Endodermal cell (in vitro differentiated cells): ENCODE data around the gene SENP2. TPM values are rescaled to one million over a fixed set of nuclear protein-coding genes. Genes with fewer than 3 reads are reported as not detected.

Source experiments
- DNase-seq: peaks from one replicate; pipeline ENCODE4 v3.0.0-alpha.2; 2017
- H3K27ac ChIP-seq: 2 replicates; pipeline ENCODE4 v1.5.1; 2013; ENCODE audit warnings: mild to moderate bottlenecking, low read depth, low read length, moderate library complexity
- H3K27me3 ChIP-seq: 2 replicates; pipeline ENCODE4 v1.6.1; 2013; ENCODE audit warnings: mild to moderate bottlenecking, low read length, moderate library complexity; ENCODE audit not compliant: insufficient read depth, control insufficient read depth, poor library complexity, severe bottlenecking
- H3K36me3 ChIP-seq: 2 replicates; pipeline ENCODE4 v1.7.0; 2013; ENCODE audit warnings: mild to moderate bottlenecking, low read length, moderate library complexity; ENCODE audit not compliant: control insufficient read depth, insufficient read depth
- H3K4me1 ChIP-seq: one replicate; pipeline ENCODE4 v1.7.0; 2013; ENCODE audit warnings: low read length; ENCODE audit not compliant: control insufficient read depth, insufficient read depth
- H3K4me3 ChIP-seq: 2 replicates; pipeline ENCODE4 v1.5.1; 2013; ENCODE audit warnings: mild to moderate bottlenecking, low read length, moderate library complexity
- H3K9ac ChIP-seq: 2 replicates; pipeline ENCODE4 v1.6.1; 2013; ENCODE audit warnings: mild to moderate bottlenecking, low read length, moderate library complexity; ENCODE audit not compliant: poor library complexity, severe bottlenecking; ENCODE audit errors: extremely low read depth
- H3K9me3 ChIP-seq: 2 replicates; pipeline ENCODE4 v1.6.1; 2013; ENCODE audit warnings: mild to moderate bottlenecking, low read length, moderate library complexity; ENCODE audit not compliant: control insufficient read depth
- H3K27ac Mint-ChIP-seq: 2 replicates; pipeline ENCODE4 v1.8.0; 2020; ENCODE audit warnings: mixed read lengths
- H3K27me3 Mint-ChIP-seq: 2 replicates; pipeline ENCODE4 v1.8.0; 2021; ENCODE audit warnings: mild to moderate bottlenecking, mixed read lengths; ENCODE audit not compliant: insufficient read depth
- H3K36me3 Mint-ChIP-seq: 2 replicates; pipeline ENCODE4 v1.8.0; 2020; ENCODE audit warnings: low read depth, mixed read lengths
- H3K4me1 Mint-ChIP-seq: 2 replicates; pipeline ENCODE4 v1.8.0; 2020; ENCODE audit warnings: mixed read lengths
- H3K4me3 Mint-ChIP-seq: 2 replicates; pipeline ENCODE4 v1.8.0; 2020; ENCODE audit warnings: mild to moderate bottlenecking, moderate library complexity, mixed read lengths
- H3K9me3 Mint-ChIP-seq: 2 replicates; pipeline ENCODE4 v1.8.0; 2020; ENCODE audit warnings: mild to moderate bottlenecking, mixed read lengths
- WGBS, 2 experiments: methylation state at CpG; one replicate each; pipeline versions ENCODE4 v1.1.5 to v1.1.7; 2013; ENCODE audit warnings: missing lambda C conversion rate in 2 of 2, mixed read lengths in 1 of 2; ENCODE audit not compliant: insufficient coverage in 1 of 2, insufficient read length in 1 of 2; 5-methylcytosine and 5-hydroxymethylcytosine counted together
- total RNA-seq, 2 donors: library from RNA; stranded (reverse); fragmentation: NEBNext Ultra II Directional in 1 of 2; extraction: Animal tissue kit (Norgen Biotek cat#: 25700) in 1 of 2; gene quantifications; 2 replicates in 1 of 2; 3 replicates in 1 of 2; pipeline ENCODE4 v1.2.1, GENCODE V29; 2021
- TF ChIP-seq, protein P1 (sequence below): fragments of 200-600 bp; sonication (generic); conservative IDR thresholded peaks from 2 replicates; pipeline ENCODE4 v1.5.0; 2021; ENCODE audit warnings: antibody characterized with exemption, mild to moderate bottlenecking

The SENP2 gene
- total RNA-seq, 2 donors from 2014 or later: 44.6 to 46.4 TPM

DNA sequence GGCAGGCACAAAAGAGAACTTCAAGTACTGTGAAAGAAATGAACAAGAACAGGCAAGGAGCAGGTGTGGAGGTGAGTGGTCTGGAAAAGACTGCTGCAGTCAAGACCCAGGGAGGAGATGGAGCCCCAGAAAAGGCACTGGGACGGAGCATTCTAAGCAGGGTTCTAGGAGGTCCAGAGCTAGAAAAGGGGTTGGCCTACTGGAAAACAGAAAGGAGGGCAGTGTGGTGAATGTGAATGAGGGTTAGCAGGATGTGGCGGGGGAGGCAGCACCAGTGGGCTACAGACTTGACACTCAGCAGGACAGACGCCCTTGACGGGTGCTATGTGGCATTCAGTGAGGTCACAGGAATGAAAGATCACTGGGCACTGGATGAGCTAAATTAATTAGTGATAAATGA is 75.7 kb downstream of the SENP2 start:
- Mint-ChIP-seq H3K4me3 (no peak overlapping the region), H3K27me3 (no peaks in the 10 kb centered on the region)
- no peaks in the 10 kb centered on the region for H3K27me3 ChIP-seq

DNA sequence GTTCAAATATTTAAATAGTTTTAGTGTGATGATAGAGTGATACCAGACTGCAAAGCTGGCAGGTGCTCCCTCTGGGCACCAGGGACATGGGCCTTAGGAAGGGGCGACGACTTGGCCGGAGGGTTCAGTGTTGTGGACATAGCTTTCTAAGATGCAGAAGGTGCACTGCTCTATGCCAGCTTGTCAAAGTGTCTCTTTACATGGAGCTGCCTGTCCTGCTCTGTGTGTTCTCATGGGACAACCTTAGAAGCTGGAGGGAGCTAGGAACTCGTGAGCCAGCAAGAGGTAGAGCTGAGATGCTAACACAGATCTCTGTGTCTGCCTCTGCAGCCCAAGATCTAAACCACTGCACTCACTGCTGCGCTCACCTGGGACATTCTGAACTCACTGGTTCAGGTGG is 77.8 kb downstream of the SENP2 start:
- no peak for DNase-seq
- Histone ChIP-seq H3K9ac (no peak overlapping the region), H3K9me3 (peaks cover 7% of the 10 kb centered on the region), H3K4me1 (no peaks in the 10 kb centered on the region), H3K4me3 (no peak overlapping the region), H3K36me3 (peaks cover 50% of the 10 kb centered on the region), H3K27me3 (no peaks in the 10 kb centered on the region), H3K27ac (no peak overlapping the region)
- Mint-ChIP-seq H3K27ac (no peak overlapping the region), H3K36me3 (peaks cover 51% of the 10 kb centered on the region), H3K4me3 (no peak overlapping the region), H3K9me3 (no peaks in the 10 kb centered on the region), H3K27me3 (no peaks in the 10 kb centered on the region), H3K4me1 (no peaks in the 10 kb centered on the region)
- TF ChIP-seq, protein P1, sequence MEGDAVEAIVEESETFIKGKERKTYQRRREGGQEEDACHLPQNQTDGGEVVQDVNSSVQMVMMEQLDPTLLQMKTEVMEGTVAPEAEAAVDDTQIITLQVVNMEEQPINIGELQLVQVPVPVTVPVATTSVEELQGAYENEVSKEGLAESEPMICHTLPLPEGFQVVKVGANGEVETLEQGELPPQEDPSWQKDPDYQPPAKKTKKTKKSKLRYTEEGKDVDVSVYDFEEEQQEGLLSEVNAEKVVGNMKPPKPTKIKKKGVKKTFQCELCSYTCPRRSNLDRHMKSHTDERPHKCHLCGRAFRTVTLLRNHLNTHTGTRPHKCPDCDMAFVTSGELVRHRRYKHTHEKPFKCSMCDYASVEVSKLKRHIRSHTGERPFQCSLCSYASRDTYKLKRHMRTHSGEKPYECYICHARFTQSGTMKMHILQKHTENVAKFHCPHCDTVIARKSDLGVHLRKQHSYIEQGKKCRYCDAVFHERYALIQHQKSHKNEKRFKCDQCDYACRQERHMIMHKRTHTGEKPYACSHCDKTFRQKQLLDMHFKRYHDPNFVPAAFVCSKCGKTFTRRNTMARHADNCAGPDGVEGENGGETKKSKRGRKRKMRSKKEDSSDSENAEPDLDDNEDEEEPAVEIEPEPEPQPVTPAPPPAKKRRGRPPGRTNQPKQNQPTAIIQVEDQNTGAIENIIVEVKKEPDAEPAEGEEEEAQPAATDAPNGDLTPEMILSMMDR: no peak
- 88 to 93% methylated on average over 4 to 5 of the region's 5 CpGs for WGBS, 2 experiments

More for the DNA sequence above, 75.7 kb downstream of the SENP2 start:
- Histone ChIP-seq H3K9ac (no peak overlapping the region), H3K4me3 (no peak overlapping the region), H3K36me3 (peaks cover 50% of the 10 kb centered on the region), H3K27ac (no peak overlapping the region), H3K4me1 (no peaks in the 10 kb centered on the region), H3K9me3 (peaks cover 7% of the 10 kb centered on the region)
- Mint-ChIP-seq H3K9me3 (no peaks in the 10 kb centered on the region), H3K27ac (no peak overlapping the region), H3K4me1 (no peaks in the 10 kb centered on the region), H3K36me3 (peaks cover 53% of the 10 kb centered on the region)
- DNase-seq: no peak
- 91 to 100% methylated on average over 1 to 4 of the region's 4 CpGs for WGBS, 2 experiments
- TF ChIP-seq, protein P1: no peak

DNA sequence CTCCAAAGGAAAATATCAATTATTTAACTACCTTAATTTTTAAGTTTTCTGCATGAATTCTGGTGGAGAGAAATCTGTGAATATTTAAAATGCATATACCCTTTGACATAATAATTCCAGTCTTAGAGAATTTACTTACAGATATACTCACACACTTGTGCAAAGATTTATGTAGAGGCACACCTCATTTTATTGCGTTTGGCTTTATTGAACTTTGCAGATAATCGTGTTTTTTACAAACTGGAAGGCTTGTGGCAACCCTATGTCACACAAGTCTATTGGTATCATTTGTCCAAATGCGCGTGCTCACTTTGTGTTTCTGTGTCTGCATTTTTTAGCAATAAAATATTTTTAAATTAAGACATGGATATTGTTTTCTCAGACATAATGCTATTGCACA is 81.5 kb downstream of the SENP2 start:
- no peak for DNase-seq

More for the DNA sequence above, 81.5 kb downstream of the SENP2 start:
- Mint-ChIP-seq H3K27me3 (no peaks in the 10 kb centered on the region), H3K4me3 (no peak overlapping the region), H3K27ac (no peak overlapping the region), H3K36me3 (peaks cover 62% of the 10 kb centered on the region), H3K4me1 (no peaks in the 10 kb centered on the region), H3K9me3 (no peaks in the 10 kb centered on the region)
- Histone ChIP-seq H3K9me3 (peaks cover 7% of the 10 kb centered on the region), H3K4me1 (no peaks in the 10 kb centered on the region), H3K27me3 (no peaks in the 10 kb centered on the region), H3K36me3 (peaks cover 73% of the 10 kb centered on the region), H3K27ac (no peak overlapping the region), H3K9ac (no peak overlapping the region), H3K4me3 (no peak overlapping the region)
- TF ChIP-seq, protein P1: no peak
- 98 to 100% methylated on average over 2 to 4 of the region's 4 CpGs for WGBS, 2 experiments
